CD4-positive, alpha-beta memory T cell (primary cell): ENCODE data around the gene PLD1. TPM values are rescaled to one million over a fixed set of nuclear protein-coding genes. Genes with fewer than 3 reads are reported as not detected.

Source experiments
- CTCF ChIA-PET: fragments of 350-600 bp; sonication (Branson Sonifier 250); formaldehyde crosslinking; loops from one replicate; lab custom pipeline; 2021; ENCODE audit warnings: inconsistent platforms; ENCODE audit not compliant: partially characterized antibody; lab: Charles Lee
- POLR2A ChIA-PET: fragments of 350-600 bp; sonication (Branson Sonifier 250); formaldehyde crosslinking; loops from one replicate; lab custom pipeline; 2021; ENCODE audit not compliant: partially characterized antibody; lab: Charles Lee
- DNase-seq, 5 donors: peaks; one replicate each; pipeline versions ENCODE4 v3.0.0 to v3.0.0-alpha.2; 2020 to 2022; ENCODE audit warnings: mixed read lengths in 1 of 5
- H3K27ac ChIP-seq: one replicate; pipeline ENCODE4 v1.7.0; 2013; ENCODE audit warnings: low read depth, low read length
- H3K27me3 ChIP-seq: 2 replicates; pipeline ENCODE4 v1.7.0; 2013; ENCODE audit warnings: mild to moderate bottlenecking, low read length, moderate library complexity; ENCODE audit not compliant: insufficient read depth
- H3K36me3 ChIP-seq: 2 replicates; pipeline ENCODE4 v1.7.0; 2013; ENCODE audit warnings: mild to moderate bottlenecking, low read length, moderate library complexity; ENCODE audit not compliant: insufficient read depth
- H3K4me1 ChIP-seq: 2 replicates; pipeline ENCODE4 v1.7.0; 2013; ENCODE audit warnings: mild to moderate bottlenecking, low read length, moderate library complexity; ENCODE audit not compliant: insufficient read depth
- H3K4me3 ChIP-seq, 2 donors: one replicate each; pipeline ENCODE4 v1.7.0; 2013; ENCODE audit warnings: low read length in 2 of 2, mild to moderate bottlenecking in 1 of 2
- H3K9me3 ChIP-seq, 2 donors: one replicate each; pipeline ENCODE4 v1.7.0; 2013; ENCODE audit warnings: low read length in 2 of 2, control low read depth in 1 of 2; ENCODE audit not compliant: control insufficient read depth in 1 of 2
- H3K27ac Mint-ChIP-seq, 7 donors: one replicate each; pipeline ENCODE4 v1.8.0; 2020 to 2021; ENCODE audit warnings: mixed read lengths in 7 of 7, mild to moderate bottlenecking in 6 of 7, inconsistent platforms in 3 of 7, moderate library complexity in 3 of 7
- H3K27me3 Mint-ChIP-seq, 2 donors: one replicate each; pipeline ENCODE4 v1.8.0; 2020 to 2021; ENCODE audit warnings: mixed read lengths in 2 of 2
- H3K36me3 Mint-ChIP-seq, 2 donors: one replicate each; pipeline ENCODE4 v1.8.0; 2020 to 2021; ENCODE audit warnings: mixed read lengths in 2 of 2, inconsistent platforms in 1 of 2, mild to moderate bottlenecking in 1 of 2
- H3K4me1 Mint-ChIP-seq, 4 donors: one replicate each; pipeline ENCODE4 v1.8.0; 2020 to 2021; ENCODE audit warnings: mixed read lengths in 4 of 4, mild to moderate bottlenecking in 1 of 4
- H3K4me3 Mint-ChIP-seq, 8 donors: one replicate each; pipeline ENCODE4 v1.8.0; 2020 to 2021; ENCODE audit warnings: mixed read lengths in 8 of 8, mild to moderate bottlenecking in 7 of 8, moderate library complexity in 6 of 8, inconsistent platforms in 3 of 8
- H3K9me3 Mint-ChIP-seq, 8 donors: one replicate each; pipeline ENCODE4 v1.8.0; 2020 to 2021; ENCODE audit warnings: mixed read lengths in 8 of 8, mild to moderate bottlenecking in 5 of 8, inconsistent platforms in 3 of 8, moderate library complexity in 1 of 8
- intact Hi-C: fragments of 100-400 bp; cut with micrococcal nuclease; formaldehyde crosslinking; loops from one replicate; pipeline ENCODE4 v1.15.1; 2023
- polyA plus RNA-seq, 2 donors: library from polyadenylated mRNA; unstranded; fragments of 300-500 nt; fragmentation: Illumina TruSeq; gene quantifications; one replicate each; pipeline ENCODE4 v1.2.3, GENCODE V29; 2021
- total RNA-seq, 2 experiments: library from RNA; stranded (reverse); gene quantifications; one replicate each; pipeline ENCODE4 v1.2.3, GENCODE V29; 2021

Gene PLD1
- total and polyA plus RNA-seq, 4 experiments from 2014 or later = 1.2 to 2.0 (median 1.3) TPM; not detected in 1

DNA sequence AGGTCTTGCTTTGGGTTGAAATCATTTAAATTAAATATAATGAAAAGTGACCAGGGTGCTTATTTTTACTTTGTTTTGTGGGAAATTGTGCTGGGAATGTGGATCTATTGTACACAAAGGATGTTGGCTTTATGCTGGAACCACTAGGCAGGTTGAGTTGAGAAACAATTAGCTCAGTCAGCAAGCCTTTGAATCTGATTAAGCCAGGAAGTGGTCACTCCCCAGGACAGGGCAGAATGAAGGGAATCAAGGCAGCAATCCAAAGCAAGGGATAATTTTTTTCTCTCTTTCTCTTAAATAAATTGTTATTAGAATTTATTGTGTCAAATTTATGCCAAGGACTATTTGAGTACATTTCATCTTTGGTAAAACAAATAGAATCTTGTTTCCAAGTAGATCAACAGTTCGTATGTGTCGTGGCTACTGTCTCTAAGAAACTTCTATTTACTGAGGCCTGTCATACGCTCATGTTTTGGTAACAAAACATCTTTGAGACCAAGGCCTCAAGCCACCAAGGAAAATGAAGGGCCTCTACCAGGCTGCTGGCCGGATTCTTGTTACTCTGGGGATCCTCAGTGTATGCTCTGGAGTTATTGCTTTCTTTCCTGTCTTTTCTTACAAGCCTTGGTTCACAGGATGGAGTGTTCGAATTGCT lies 32.7 kb upstream of the PLD1 start, which contains the start of gene TMEM212:
Gene TMEM212, plus strand, starts transcription at position 486 of the 655 bp plus-strand sequence. Its CDS starts 35 bp downstream, at position 521.
- H3K4me1 ChIP-seq = no peaks in the 10 kb centered on the region
- Mint-ChIP-seq H3K9me3 (no peaks in the 10 kb centered on the region), H3K36me3 (no peaks in the 10 kb centered on the region), H3K4me1 (peaks cover 0 to 4% (median 1%) of the 10 kb centered on the region in 4 donors), H3K27me3 (peaks cover 0 to 3% of the 10 kb centered on the region in 2 donors), H3K27ac (no peak within 1 kb of the TSS), H3K4me3 (no peak within 1 kb of the TSS)
- no peaks in the 10 kb centered on the region for H3K27me3 ChIP-seq
- ChIA-PET CTCF (no interaction called here), POLR2A (no interaction called here)
- no peaks in the 10 kb centered on the region for H3K36me3 ChIP-seq
- intact Hi-C loops = no loop called here
- H3K27ac ChIP-seq = no peak within 1 kb of the TSS
- no peaks in the 10 kb centered on the region for H3K9me3 ChIP-seq
- no peak for DNase-seq
- no peak within 1 kb of the TSS for H3K4me3 ChIP-seq

GRCh38 chr3:171841620-171842000 lies 31.3 kb upstream of the PLD1 start:
- Mint-ChIP-seq H3K4me1 (peaks cover 0 to under 1% (median under 1%) of the 10 kb centered on the region in 4 donors), H3K9me3 (no peaks in the 10 kb centered on the region), H3K27ac (no peak overlapping the region), H3K4me3 (no peak overlapping the region), H3K27me3 (peaks cover 3 to 4% of the 10 kb centered on the region in 2 donors), H3K36me3 (no peaks in the 10 kb centered on the region)
- H3K27ac ChIP-seq = no peak overlapping the region
- no peaks in the 10 kb centered on the region for H3K9me3 ChIP-seq
- POLR2A ChIA-PET = no interaction called here
- DNase-seq = no peak
- H3K4me1 ChIP-seq = no peaks in the 10 kb centered on the region
- CTCF ChIA-PET = no interaction called here
- H3K4me3 ChIP-seq = no peak overlapping the region
- H3K27me3 ChIP-seq = no peaks in the 10 kb centered on the region
- intact Hi-C loops = no loop called here
- H3K36me3 ChIP-seq = no peaks in the 10 kb centered on the region

DNA sequence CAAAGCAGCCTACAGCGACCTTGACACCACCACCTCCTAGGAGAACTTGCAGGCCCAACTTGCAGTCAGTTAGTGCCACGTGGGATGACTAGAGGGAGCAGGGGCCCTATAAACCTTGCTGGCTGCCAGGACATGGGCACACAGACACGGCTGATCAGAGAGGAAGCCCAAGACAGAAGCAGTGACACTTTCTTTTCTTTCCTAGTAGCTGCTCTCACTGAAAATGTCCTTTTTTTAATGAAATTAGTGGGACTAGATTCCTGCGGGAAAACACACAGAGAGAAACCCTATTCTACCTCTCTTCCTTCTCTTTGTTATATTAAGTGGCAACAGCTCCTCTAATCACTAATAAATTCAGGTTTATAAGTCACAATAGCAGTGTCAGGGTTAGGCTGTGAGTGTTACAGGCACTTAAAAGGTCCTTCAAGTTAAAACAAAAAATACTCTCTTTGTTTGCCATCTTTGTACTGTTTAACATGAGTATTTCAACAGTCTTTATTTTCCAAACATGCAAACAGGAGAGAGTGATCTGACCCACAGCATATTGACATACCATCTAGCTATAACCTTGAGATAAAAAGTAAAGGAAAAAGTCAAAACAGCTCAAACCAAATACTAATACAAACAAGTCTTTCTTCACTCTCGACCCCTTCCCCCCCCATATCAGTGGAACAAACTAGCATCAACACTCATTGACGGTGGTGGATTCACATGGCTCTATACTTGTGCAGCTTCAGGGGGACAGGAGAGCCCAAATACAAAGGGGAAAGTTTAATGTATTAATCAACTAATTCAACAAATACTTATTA lies 30.7 kb upstream of the PLD1 start:
- Histone ChIP-seq H3K4me1 (no peaks in the 10 kb centered on the region), H3K27ac (no peak overlapping the region), H3K9me3 (no peaks in the 10 kb centered on the region), H3K4me3 (no peak overlapping the region), H3K27me3 (no peaks in the 10 kb centered on the region), H3K36me3 (no peaks in the 10 kb centered on the region)
- no peaks in the 10 kb centered on the region for H3K36me3 Mint-ChIP-seq
- CTCF ChIA-PET = no interaction called here
- H3K4me1 Mint-ChIP-seq = no peaks in the 10 kb centered on the region
- DNase-seq = no peak
- H3K27me3 Mint-ChIP-seq = peaks cover 3 to 4% of the 10 kb centered on the region in 2 donors
- no peaks in the 10 kb centered on the region for H3K9me3 Mint-ChIP-seq
- POLR2A ChIA-PET = no interaction called here
- intact Hi-C loops = no loop called here
- no peak overlapping the region for H3K4me3 Mint-ChIP-seq
- H3K27ac Mint-ChIP-seq = no peak overlapping the region

DNA sequence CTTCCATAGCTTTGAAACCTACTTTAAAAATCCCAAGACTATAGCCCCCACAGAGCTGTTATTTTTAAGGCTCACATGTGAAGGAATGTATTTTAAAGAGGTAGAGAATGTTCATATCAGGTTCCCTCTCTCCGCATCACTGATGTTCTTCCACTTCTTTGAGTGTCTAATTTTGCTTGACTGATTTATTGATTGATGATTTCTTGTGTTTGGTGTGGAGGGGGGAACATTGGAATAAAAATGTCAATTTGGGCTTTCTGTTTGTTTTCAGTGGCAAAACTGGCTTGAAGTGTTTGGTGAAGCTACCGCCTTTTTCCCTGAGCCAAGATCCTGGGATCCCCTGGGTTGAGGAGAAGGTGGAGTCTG lies 30.1 kb upstream of the PLD1 start:
- DNase-seq = no peak
- CTCF ChIA-PET = no interaction called here
- Mint-ChIP-seq H3K36me3 (no peaks in the 10 kb centered on the region), H3K27ac (no peak overlapping the region), H3K4me1 (no peaks in the 10 kb centered on the region), H3K27me3 (peaks cover 3 to 6% of the 10 kb centered on the region in 2 donors), H3K4me3 (no peak overlapping the region), H3K9me3 (no peaks in the 10 kb centered on the region)
- Histone ChIP-seq H3K4me3 (no peak overlapping the region), H3K36me3 (no peaks in the 10 kb centered on the region), H3K4me1 (no peaks in the 10 kb centered on the region), H3K27me3 (no peaks in the 10 kb centered on the region), H3K27ac (no peak overlapping the region), H3K9me3 (no peaks in the 10 kb centered on the region)
- intact Hi-C loops = no loop called here
- POLR2A ChIA-PET = no interaction called here

- Histone ChIP-seq H3K4me1 (no peaks in the 10 kb centered on the region), H3K27ac (no peak overlapping the region), H3K4me3 (no peak overlapping the region), H3K9me3 (no peaks in the 10 kb centered on the region), H3K36me3 (no peaks in the 10 kb centered on the region), H3K27me3 (no peaks in the 10 kb centered on the region)
- H3K27me3 Mint-ChIP-seq = peaks cover 3 to 6% of the 10 kb centered on the region in 2 donors
- no peaks in the 10 kb centered on the region for H3K36me3 Mint-ChIP-seq
- no peaks in the 10 kb centered on the region for H3K9me3 Mint-ChIP-seq
- no peak for DNase-seq
- no peak overlapping the region for H3K27ac Mint-ChIP-seq
- ChIA-PET CTCF (interaction anchor here (1.0 kb wide), 1 partner anchor 10 kb away, joined by 3 read pairs; no protein-coding TSS in a partner anchor), POLR2A (no interaction called here)
- intact Hi-C loops = loop anchor here (10.0 kb wide), 1 partner anchor 134 kb away; no protein-coding TSS in a partner anchor
- H3K4me1 Mint-ChIP-seq = no peaks in the 10 kb centered on the region
- no peak overlapping the region for H3K4me3 Mint-ChIP-seq
Measured at GRCh38 chr3:171839270-171839669, 29.0 kb upstream of the PLD1 start.

DNA sequence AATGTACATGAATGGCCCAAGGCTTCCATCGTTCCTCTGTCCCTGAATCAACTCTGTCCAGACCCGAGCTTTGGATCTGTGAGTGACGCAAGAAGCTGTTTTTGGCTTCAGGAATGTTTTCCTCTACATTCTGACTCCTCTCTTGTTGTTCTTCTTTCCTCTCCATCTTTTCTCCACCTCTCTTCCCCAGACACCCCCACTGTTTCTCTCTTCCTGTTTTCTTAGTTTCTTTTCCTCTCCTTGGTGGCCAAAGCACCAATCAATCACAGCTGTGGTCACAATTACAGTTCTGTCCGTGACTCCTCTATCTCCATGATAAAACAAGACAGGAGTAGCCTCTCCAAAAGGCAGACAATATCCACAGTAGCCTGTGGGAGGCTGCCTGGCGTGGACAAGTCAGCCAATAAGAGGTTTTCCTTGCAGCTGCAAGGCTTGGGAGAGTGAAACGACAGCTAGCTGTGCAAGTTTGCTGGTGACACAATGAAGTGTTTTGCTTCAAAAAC lies 28.0 kb upstream of the PLD1 start:
- Mint-ChIP-seq H3K36me3 (no peaks in the 10 kb centered on the region), H3K9me3 (no peaks in the 10 kb centered on the region), H3K27me3 (peaks cover 3 to 6% of the 10 kb centered on the region in 2 donors), H3K4me1 (no peaks in the 10 kb centered on the region), H3K27ac (no peak overlapping the region), H3K4me3 (no peak overlapping the region)
- Histone ChIP-seq H3K27me3 (no peaks in the 10 kb centered on the region), H3K27ac (no peak overlapping the region), H3K4me1 (no peaks in the 10 kb centered on the region), H3K9me3 (no peaks in the 10 kb centered on the region), H3K4me3 (no peak overlapping the region), H3K36me3 (no peaks in the 10 kb centered on the region)
- ChIA-PET CTCF (no interaction called here), POLR2A (no interaction called here)
- intact Hi-C loops = loop anchor here (10.0 kb wide), 1 partner anchor 133 kb away; no protein-coding TSS in a partner anchor
- no peak for DNase-seq

DNA sequence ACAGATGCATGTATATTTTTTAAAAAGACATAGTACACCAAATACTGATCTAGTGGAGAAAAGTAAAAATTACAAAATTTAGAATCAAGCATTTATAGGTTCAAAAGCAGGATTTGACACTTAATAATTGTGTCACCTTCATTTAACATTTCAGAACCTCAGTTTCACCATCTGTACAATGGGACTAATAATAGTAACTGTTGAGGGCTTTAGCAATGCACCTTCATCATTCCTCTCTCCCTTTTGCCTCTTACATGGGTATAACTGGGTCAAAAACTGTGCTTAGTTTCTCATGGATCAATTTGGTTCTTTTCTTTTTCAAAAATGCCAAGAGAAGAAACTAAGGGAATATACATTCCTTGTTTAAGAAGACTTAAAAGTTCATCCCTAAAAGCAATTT lies 27.4 kb upstream of the PLD1 start:
- Mint-ChIP-seq H3K4me3 (no peak overlapping the region), H3K27ac (no peak overlapping the region), H3K36me3 (no peaks in the 10 kb centered on the region), H3K9me3 (no peaks in the 10 kb centered on the region), H3K4me1 (no peaks in the 10 kb centered on the region), H3K27me3 (peaks cover 3 to 6% of the 10 kb centered on the region in 2 donors)
- no peaks in the 10 kb centered on the region for H3K4me1 ChIP-seq
- no peaks in the 10 kb centered on the region for H3K27me3 ChIP-seq
- POLR2A ChIA-PET = no interaction called here
- no peak overlapping the region for H3K27ac ChIP-seq
- H3K9me3 ChIP-seq = no peaks in the 10 kb centered on the region
- H3K36me3 ChIP-seq = no peaks in the 10 kb centered on the region
- no peak overlapping the region for H3K4me3 ChIP-seq
- intact Hi-C loops = loop anchor here (10.0 kb wide), 1 partner anchor 133 kb away; no protein-coding TSS in a partner anchor
- CTCF ChIA-PET = no interaction called here
- no peak for DNase-seq
